NCI-H748 (cell line): ENCODE data around the gene EIF5A.

ENCODE experiments used
- DNase-seq: peaks from one replicate; lab custom pipeline; 2025; ENCODE audit not compliant: unreplicated experiment; lab: John Stamatoyannopoulos, UW

The EIF5A gene

DNA sequence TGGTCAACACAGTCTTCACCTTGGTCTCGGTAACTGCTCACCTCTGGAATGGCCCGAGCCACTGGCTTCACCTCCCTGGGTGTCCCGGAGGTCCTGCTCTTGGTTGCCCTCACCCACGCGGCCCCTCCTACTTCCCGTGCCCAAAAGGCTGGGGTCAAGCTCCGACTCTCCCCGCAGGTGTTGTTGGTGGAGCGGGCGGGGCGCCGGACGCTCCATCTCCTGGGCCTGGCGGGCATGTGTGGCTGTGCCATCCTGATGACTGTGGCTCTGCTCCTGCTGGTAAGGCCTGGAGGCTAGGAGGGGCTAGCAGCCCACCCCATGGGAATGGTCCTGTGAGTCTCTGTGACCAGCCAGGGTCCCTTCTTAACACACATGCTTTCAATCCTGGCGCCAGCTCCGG lies 22.5 kb upstream of the EIF5A start:
- no peak for DNase-seq

DNA sequence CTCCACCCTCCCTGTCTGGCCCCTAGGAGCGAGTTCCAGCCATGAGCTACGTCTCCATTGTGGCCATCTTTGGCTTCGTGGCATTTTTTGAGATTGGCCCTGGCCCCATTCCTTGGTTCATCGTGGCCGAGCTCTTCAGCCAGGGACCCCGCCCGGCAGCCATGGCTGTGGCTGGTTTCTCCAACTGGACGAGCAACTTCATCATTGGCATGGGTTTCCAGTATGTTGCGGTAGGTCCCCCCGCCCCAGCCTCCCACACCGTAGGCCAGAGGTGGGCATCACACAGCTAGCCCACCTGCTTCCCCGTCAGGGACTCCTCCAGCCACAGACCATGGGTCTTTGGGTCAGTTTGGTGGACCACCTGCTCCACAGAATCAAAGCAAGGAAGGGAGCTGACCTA lies 21.7 kb upstream of the EIF5A start:
- DNase-seq: no peak

DNA sequence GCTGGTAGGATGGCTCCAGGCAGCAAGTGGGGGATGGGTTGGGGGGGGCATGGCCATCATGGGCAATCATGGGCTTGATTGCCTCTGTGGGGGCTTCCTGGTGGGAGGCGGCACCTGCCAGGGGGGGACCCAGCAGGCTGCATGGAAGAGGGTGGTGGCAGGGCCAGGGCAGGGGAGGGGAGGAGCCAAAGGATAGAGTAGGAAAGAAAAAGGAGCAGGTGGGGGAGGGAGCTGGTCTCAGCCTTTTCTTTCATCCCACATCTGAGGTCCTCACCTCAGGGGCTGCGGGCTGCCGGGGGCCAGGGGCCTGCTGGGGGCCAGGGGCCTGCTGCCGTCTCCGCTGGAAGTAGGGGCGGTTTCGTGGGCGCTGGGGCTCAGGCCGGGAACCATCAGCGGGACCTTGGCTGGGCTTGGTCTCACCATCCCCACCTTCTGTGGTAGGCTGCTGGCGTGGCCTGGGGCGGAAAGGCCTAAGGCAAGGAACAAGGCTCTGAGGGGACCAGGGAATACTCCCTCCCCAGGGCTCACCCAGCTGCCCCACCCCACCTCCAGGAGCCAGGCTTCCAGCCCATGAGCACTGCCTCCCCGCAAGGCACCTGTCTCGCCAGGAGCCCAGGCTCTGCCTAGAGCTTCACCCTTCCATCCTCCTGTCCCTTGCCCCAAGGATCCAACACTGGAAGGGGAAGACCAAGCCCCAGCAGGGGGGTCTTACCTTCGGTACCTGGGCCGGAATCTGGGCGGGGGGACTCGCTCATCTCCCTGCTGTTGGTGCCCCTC lies 18.0 kb upstream of the EIF5A start:
- DNase-seq: no peak

DNA sequence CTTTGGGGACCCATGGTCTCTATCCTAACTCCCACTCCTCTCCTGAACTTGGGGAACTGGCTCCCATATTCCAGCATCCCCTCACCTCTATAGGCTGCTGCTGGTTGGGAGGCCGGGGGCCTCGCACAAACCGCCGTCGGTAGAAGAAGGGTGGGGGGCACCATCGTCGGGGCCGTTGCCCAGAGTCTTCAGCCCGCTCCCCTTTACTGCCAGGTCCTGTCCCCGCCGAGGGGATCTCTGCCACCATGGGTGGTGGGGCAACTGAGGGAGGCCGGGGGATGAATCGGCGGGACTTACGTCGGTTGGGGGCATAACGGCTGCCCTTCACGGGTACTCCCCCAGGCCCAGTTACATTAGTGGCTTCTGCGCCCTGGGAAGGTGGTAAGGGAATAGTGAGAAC lies 17.3 kb upstream of the EIF5A start:
- DNase-seq: no peak

DNA sequence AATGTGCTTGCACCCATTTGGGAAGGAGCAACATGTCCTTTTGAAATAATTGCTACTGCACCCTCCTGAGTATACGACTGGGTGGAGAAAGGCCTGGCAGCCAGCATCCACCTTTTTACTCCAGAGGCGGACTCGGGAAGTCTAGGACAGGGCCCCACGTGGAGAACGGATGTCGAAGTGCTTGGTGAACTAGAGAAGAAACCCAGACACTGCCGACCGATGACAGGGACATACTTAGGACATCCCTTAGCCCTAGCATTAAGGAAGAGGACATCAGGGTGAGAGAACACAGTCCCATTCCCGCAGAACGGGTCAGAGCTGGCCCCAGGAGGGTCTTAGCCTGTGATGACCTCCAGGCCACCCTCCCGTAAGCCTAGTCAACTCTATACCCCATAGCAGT lies 16.7 kb upstream of the EIF5A start:
- no peak for DNase-seq

DNA sequence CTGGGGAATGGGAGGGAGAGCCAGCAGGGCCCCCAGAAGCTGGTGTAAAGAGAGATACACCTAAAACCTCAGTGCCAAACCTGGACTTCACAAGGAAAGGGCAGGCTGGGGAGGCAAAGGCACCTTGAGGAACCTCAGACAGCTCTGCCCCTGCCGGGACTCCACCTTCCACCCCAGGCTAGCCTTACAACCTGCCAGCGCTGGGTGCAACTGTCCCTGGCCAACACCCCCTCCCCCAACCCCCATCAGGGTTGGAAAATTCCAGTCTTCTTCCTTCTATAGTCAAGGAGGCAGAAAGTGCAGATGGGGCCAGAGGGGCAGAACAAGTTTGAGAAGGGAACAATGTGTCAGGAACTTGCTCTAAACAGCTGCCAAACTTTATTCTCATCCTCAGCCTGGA lies 15.2 kb upstream of the EIF5A start:
- no peak for DNase-seq

DNA sequence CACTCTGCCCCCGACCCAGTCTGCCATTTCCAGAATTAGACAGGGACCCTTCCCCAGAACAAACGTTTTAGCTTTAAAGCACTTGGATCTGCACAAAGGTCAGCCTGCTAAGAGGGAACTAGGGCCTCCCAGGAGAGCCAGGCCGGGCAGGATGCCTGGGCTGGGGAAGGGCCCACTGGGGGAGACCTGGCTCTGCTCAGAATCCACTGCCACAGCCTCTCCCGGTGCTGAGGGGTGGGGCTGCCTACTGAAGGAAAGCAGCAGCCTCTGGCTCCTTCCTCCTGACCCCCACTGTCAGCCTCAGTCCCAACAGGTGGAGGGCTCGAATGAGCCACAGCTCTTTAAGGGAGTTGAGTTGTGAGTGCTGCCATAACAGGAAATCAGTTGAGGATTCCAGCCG lies 14.7 kb upstream of the EIF5A start:
- no peak for DNase-seq

DNA sequence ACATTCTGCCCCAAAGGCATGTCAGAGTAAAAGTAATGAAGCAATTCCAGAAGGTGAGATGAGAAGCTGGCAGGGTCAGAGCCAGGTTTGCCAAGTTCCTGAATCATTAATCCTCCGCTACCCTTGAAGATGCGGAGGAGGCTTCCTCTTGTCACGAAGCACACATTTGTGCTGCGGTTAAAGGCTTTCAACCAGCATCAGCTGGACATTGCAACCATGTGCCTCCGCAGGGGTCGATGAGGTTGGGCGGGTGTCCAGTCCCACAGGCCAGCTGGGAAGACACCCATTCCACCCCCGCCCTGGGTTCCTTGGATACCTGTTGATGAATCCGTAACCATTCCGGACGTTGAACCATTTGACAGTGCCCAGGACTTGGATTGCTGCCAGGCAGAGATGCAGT lies 14.3 kb upstream of the EIF5A start:
- peak; percentile 27 for DNase-seq

DNA sequence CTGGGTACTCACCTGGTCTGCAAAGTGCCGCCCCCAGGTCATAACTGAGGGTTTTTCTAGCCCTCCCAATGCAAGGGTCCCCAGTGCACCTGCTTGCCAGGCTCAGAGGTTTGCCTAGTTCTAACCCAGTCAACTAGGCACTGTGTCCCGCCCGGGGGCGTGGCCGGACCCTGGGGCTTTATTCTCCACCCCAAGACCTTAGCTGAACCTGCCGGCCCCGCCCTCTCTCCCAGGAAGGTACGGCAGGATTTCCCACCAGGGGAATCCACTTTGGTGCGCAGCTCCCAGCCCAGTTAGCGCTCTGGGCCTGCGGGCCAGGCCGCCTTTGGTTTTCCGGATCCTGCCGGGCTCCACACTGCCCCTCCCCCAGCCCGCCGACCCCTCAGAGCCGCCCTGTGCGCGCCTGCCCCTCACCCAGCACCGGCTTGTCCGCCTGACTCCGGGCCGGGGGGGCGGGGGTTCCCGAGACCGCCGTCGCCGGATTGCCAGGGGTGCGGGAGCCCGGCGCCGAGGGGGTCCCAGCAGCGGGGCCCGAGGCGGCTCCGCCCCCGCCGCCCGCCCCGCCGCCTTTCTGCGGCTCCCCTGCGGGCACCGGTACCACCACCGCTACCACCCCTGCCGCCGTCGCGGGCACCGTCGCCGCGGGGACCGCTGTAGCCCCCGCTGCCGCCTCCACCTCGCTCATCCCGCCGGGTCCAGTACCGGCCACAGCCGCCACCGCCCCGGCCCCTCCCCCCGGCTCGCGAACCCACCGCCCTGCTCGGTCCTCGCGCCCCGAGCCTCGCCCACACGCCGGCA lies 13.4 kb upstream of the EIF5A start:
- DNase-seq: peak; percentile 91

DNA sequence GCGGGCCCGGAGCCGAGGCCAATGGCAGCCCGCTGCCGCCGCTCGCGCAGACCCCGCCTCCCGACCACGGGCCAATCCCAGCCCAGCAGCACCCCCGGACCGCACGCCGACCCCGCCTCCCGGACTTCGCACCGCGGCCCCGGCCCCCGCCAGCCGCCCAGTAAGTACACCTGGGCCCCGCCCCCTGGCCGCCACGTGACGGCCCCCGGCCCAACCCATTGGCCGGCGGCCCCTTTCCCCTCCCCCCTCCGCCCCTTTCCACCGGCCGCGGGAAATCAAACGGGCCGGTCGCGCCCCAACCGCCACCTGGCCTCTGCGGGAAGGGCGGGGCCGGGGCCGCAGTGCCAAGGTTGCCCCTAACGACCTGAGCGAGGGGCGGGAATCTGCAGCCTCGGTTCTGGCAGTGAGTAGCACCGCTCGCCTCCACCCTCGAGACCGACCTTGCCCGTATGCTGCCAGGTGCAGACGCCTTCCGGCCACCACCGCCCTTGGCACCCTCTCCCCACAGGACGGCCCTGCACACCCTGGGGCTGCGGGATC lies 12.7 kb upstream of the EIF5A start, which contains the start of gene YBX2:
Gene YBX2 (minus strand): TSS at position 26 of the 540 bp plus-strand sequence. CDS start 139 bp downstream, outside the sequence.
- DNase-seq: peak; percentile 98

DNA sequence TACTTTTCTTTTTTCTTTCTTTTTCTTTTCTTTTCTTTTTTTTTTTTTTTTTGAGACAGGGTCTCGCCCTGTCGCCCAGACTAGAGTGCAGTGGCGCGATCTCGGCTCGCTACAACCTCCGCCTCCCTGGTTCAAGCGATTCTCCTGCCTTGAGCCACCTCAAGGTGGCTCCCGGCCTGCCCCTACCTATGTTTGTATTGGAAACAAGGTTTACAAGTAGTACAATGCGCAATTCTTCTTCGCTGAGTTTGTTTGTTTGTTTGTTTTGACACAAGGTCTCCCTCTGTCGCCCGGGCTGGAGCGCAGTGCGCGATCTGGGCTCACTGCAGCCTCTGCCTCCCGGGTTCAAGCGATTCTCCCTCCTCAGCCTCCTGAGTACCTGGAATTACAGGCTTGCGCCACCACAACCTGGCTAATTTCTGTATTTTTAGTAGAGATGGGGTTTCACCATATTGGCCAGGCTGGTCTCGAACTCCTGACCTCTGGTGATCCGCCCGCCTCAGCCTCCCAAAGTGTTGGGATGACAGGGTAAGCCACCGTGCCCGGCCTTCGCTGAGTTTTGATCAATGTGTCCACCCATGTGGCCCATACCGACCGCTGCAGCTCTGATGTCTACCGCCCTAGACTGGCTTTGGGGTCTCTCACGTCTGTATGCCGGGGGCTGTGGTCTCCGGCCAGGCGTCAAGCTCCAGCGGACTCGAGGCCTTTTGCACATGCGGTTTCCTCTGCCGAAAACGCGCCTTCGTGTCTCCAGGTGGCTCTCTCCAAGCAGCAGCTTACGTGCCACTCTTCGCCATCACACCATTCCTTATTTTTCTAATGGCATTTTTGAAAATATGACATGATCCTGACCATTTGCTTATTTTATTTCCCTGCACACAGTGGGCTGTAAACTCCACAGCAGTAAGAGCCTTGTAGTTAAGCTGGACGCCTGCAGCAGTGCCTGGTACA lies 11.9 kb upstream of the EIF5A start:
- DNase-seq: peak; percentile 43

DNA sequence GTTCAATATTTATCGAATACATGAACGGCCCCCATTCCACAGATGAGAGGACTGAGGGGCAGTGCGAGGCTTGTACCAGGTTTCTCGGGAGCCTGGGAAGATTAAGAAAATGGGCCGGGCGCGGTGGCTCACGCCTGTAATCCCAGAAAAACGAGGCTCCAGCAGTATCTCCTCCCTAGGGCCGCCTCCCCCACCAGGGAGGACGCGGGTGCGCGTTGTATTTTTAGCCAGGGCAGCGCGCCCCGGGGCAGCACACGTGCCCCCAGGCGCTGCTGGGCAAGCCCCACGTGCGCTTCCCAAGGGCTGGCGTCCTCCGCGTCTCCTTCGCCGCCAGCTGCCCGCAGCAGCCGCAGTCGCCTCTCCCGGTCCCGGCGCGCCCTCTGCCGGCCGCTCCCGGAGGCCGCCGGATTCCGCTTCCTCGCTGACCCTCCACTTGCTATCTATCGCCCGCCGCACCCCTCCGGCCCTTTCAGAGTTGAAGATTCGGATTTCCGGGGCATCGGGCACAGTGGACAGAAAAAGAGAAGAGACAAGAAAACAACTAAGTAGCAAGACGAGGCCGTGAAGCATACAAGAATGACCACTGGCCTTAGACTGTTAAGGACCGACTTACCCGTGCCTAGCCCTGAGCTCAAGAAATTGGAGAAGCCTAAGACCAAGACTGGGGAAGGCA lies 11.1 kb upstream of the EIF5A start:
- peak; percentile 91 for DNase-seq

DNA sequence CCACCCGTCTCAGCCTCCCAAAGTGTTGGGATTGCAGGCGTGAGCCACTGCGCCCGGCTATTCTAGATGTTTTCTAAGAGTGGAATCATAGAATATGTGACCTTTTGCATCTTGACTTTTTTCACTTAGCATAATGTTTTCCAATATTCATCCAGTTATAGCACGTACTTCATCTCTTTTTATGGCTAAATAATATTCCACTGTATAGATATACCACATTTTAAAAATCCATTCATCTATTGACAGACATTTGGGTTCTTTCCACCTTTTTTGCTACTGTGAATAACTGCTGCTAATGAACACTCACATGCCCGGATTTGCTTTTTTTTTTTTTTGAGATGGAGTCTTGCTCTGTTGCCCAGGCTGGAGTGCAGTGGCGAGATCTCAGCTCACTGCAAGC lies 3.2 kb upstream of the EIF5A start:
- DNase-seq: no peak

DNA sequence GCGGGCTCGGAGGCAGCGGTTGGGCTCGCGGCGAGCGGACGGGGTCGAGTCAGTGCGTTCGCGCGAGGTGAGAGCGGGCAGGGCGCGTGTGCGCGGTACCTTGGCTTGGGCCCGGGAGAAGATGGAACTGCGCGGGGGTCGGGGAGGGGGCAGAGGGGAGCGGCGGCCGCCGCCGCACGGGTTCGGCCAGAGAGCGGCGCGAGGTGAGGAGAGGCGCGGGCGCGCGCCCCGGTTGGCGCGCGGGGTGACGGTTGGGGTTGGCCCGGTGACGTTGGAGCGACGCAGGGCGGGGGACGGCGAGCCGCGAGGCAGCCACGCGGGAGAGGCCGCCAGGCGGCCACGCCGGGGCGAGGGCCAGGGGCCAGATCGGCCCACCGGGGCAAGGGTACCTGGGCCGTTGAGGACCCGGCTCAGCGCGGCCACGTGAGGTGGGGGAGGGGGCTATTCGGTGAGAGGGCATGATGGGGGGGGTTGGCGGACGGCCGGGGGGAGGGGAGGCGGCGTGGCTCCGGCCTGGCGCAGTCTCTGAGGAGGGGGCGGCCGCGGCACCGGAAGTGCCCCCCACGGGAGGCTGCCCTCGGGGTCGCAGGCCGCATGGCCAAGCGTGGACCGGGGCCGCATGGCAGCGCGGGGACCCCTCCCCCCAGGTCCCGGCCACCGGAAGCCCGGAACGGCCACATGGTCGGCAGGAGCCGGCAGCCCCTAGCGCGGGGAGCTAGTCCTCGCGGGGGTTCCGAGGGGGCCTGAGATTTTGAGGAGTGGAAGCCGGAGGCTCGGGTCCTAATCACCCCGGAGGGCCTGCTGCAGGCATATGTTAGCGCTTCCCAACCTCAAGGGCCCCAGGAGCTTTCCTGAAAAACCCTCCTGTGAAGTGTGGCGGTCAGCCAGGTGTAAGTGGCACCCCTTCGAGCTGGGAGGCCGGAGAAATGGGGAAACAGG lies 527 bp downstream of the EIF5A start:
- DNase-seq: peak; percentile 61

DNA sequence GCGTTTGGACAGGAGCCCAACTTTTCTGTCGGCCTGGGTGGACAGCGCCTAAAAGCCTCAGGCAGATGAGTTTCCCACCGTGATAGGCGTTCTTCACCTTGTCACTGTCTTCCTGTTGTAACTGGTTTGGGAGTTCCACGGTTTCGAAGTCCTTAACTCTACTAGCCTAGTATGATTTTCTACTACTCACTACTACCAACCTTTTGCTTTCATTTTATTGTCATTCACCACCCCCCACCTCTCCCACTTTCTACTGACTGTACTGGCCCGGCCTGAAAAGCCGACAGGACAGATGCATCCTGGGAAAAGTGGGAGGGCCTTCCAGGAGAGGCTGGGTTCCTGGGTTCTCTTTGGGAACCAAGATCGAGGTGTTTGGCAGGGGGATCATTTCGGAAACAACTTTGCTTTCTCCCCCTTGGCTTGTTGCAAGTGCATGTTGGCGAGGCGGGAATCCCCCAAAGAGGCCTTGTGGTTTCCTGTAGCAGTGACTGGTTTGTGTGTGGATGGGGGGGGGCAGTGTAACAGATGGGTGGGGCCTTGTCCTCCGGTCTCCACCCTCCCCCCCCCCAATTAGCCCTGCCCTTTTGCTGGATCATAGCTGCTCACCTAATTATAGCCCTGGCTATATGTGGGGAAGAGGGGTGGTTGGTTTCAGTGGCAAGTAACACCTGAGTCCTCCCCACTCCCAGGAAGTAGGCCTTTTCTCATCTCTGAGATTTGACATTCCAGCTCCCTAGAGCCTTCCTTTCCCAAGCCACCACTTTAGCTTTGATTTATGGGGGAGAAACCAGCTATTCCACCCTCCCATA lies 1.4 kb downstream of the EIF5A start:
- peak; percentile 84 for DNase-seq

DNA sequence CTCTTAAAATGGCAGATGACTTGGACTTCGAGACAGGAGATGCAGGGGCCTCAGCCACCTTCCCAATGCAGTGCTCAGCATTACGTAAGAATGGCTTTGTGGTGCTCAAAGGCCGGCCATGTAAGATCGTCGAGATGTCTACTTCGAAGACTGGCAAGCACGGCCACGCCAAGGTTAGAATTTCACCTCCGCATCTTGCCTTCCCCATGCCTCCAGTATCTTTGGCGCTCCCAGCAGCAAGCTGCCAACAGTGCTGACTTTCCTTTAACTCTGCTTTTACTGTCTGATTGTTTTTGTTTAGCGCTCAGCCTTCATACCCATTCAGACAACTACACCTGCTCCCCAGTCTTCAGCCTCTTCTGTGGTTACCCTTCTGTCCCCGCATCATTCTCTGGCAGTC lies 2.2 kb downstream of the EIF5A start:
- no peak for DNase-seq

DNA sequence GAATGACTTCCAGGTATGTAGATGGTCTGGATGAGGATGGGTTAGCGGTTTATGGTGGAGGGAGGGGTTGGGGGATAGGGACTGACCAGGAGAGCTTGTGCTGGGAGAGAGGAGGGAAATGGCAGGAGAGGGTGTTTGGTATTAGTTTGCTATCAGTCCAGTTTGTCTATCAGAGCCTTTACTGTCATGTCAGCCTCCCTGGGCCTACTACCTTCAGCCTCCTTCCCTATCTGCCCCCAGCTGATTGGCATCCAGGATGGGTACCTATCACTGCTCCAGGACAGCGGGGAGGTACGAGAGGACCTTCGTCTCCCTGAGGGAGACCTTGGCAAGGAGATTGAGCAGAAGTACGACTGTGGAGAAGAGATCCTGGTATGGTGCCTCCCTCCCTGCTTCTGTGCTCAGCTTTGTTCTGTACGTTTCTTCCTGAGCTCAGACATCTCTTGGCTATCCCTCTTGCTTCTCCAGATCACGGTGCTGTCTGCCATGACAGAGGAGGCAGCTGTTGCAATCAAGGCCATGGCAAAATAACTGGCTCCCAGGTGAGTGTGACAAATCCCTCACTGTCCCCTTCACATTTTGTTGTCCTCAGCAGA lies 3.8 kb downstream of the EIF5A start:
- DNase-seq: no peak

DNA sequence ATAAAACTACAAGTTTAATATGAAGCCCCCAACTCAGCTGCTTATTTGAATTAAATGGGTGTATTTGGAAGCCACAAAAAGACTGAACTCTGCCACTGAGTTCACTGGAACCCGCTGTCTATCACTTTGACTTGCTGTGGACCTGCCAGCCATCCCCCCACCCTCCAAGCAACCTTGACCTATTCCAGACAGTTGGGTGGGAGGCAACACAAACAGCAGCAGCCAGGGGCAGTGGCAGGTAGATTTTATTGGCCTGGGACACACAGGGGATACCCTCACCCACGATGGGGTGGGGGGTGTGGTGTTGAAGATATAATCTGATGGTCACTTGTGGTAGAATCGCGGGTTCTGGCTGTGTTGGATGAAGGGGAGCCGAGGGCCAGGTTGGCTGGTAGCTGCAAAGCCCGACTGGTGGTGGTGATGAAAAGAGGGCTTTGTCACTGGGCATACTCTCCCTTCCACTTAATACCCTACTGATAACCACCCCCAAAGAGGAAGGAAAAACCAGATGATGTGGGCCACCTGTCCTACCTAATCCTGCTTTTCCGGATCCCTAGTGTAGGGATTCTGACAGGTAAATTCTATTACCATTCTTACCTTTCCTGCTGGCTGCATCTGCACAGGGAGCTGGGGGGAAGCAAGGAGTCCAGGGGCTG lies 5.1 kb downstream of the EIF5A start:
- DNase-seq: no peak
